GM10248 (cell line): Measurements from ENCODE around the gene MAP3K3.
"Not testable (repeated sequence)": the region's sequence is repeated elsewhere in the genome, so short reads cannot be mapped to it uniquely, and the experiment has no call there.

ENCODE experiments used
- CTCF ChIA-PET: fragments of 300-600 bp; sonication (Branson Sonifier 250); formaldehyde crosslinking; extraction: SDS; loops from one replicate; lab custom pipeline; 2021; ENCODE audit warnings: antibody characterized with exemption; lab: Yijun Ruan, JAX
- POLR2A ChIA-PET: fragments of 350-650 bp; sonication (Branson Sonifier 250); formaldehyde crosslinking; extraction: SDS; loops from one replicate; lab custom pipeline; 2020; ENCODE audit warnings: antibody characterized with exemption; lab: Yijun Ruan, JAX
- DNase-seq: peaks from one replicate; pipeline ENCODE4 v3.0.0; 2012; ENCODE audit errors: extremely low spot score
- CTCF ChIP-seq: IDR thresholded peaks from 2 replicates; pipeline ENCODE4 v1.5.1; 2012; ENCODE audit warnings: mild to moderate bottlenecking, low read depth; ENCODE audit errors: extremely low read depth, missing control alignments, control extremely low read depth

The MAP3K3 gene

GRCh38 chr17:63706336-63707082 lies 84.3 kb downstream of the MAP3K3 start:
- no peak for TF ChIP-seq CTCF
- ChIA-PET CTCF (interaction anchor here (1.9 kb wide), 1 partner anchor 9 kb away, joined by 4 read pairs; no protein-coding TSS in a partner anchor), POLR2A (interaction anchor here (0.6 kb wide), 2 partner anchors 13 to 36 kb away, joined by 3 read pairs; no protein-coding TSS in a partner anchor)
- no peak for DNase-seq

GRCh38 chr17:63707151-63707550 lies 84.9 kb downstream of the MAP3K3 start:
- CTCF ChIA-PET = interaction anchor here (1.9 kb wide), 1 partner anchor 10 kb away, joined by 4 read pairs; no protein-coding TSS in a partner anchor
- no peak for DNase-seq
- no peak for TF ChIP-seq CTCF
- POLR2A ChIA-PET = interaction anchor here (0.6 kb wide), 2 partner anchors 12 to 35 kb away, joined by 3 read pairs; no protein-coding TSS in a partner anchor

- TF ChIP-seq CTCF = no peak
- ChIA-PET CTCF (interaction anchor here (1.8 to 3.2 kb wide), 4 partner anchors 9 to 283 kb away, joined by 4 to 15 read pairs (median 10); no protein-coding TSS in a partner anchor), POLR2A (no interaction called here)
- no peak for DNase-seq
Measured at GRCh38 chr17:63709110-63709509, 86.9 kb downstream of the MAP3K3 start.

- no peak for TF ChIP-seq CTCF
- POLR2A ChIA-PET = interaction anchor here (1.2 kb wide), 1 partner anchor 14 kb away, joined by 3 read pairs; the partner anchor contains the start of gene LIMD2
- CTCF ChIA-PET = interaction anchor here (1.3 to 1.5 kb wide), 3 partner anchors 9 to 24 kb away, joined by 3 to 5 read pairs (median 5); no protein-coding TSS in a partner anchor
- DNase-seq = no peak
Measured at GRCh38 chr17:63714550-63715277, 92.5 kb downstream of the MAP3K3 start.

- TF ChIP-seq CTCF = no peak
- ChIA-PET POLR2A (no interaction called here), CTCF (interaction anchor here (1.0 kb wide), 1 partner anchor 15 kb away, joined by 3 read pairs; no protein-coding TSS in a partner anchor)
- DNase-seq = no peak
Measured at GRCh38 chr17:63716426-63716825, 94.2 kb downstream of the MAP3K3 start.

GRCh38 chr17:63718988-63719387 lies 96.8 kb downstream of the MAP3K3 start:
- CTCF ChIA-PET = interaction anchor here (1.0 to 4.1 kb wide), 3 partner anchors 9 to 17 kb away, joined by 3 to 13 read pairs (median 4); no protein-coding TSS in a partner anchor
- POLR2A ChIA-PET = interaction anchor here (0.6 to 0.9 kb wide), 2 partner anchors 12 to 54 kb away, joined by 3 read pairs; partner anchors contain the start of gene CCDC47

GRCh38 chr17:63720194-63720593 lies 98.0 kb downstream of the MAP3K3 start:
- ChIA-PET POLR2A (interaction anchor here (0.6 to 0.7 kb wide), 2 partner anchors 13 to 26 kb away, joined by 4 to 7 read pairs; no protein-coding TSS in a partner anchor), CTCF (interaction anchor here (4.1 kb wide), 1 partner anchor 10 kb away, joined by 13 read pairs; no protein-coding TSS in a partner anchor)
- not testable (repeated sequence) for DNase-seq

More at GRCh38 chr17:63718988-63719387, 96.8 kb downstream of the MAP3K3 start:
- no peak for TF ChIP-seq CTCF
- no peak for DNase-seq
